Measurements from ENCODE around the gene VPS9D1. TPM values are rescaled to one million over a fixed set of nuclear protein-coding genes. Genes with fewer than 3 reads are reported as not detected.
"Not testable (repeated sequence)": the region's sequence is repeated elsewhere in the genome, so short reads cannot be mapped to it uniquely, and the experiment has no call there.

VPS9D1 gene
- total RNA-seq, 1 experiment from 2014 or later = 4.8 TPM

- H3K9ac ChIP-seq (ENCODE audit: low read length) = no peak overlapping the region
- H3K27ac ChIP-seq (ENCODE audit: low read length) = no peak overlapping the region
- H4K20me1 ChIP-seq (ENCODE audit: insufficient read depth, low read depth, low read length) = no peaks in the 10 kb centered on the region
- no peak overlapping the region for H2AFZ ChIP-seq (ENCODE audit: low read length)
- H3K27me3 ChIP-seq (ENCODE audit: low read length) = no peaks in the 10 kb centered on the region
- H3K4me2 ChIP-seq (ENCODE audit: low read depth, low read length, poor library complexity, severe bottlenecking) = no peak overlapping the region
- no peak for DNase-seq
- no peaks in the 10 kb centered on the region; the same call in 1 of the 2 replicates for H3K36me3 ChIP-seq (ENCODE audit: insufficient read depth, low read length)
- no peaks in the 10 kb centered on the region for H3K9me3 ChIP-seq (ENCODE audit: low read length)
- H3K9me2 ChIP-seq (replicated peaks; ENCODE audit: insufficient read depth, low read length) = no peaks in the 10 kb centered on the region
- H3K79me2 ChIP-seq (ENCODE audit: low read length) = no peaks in the 10 kb centered on the region
- no peak overlapping the region for H3K4me3 ChIP-seq (ENCODE audit: low read length)
- no peaks in the 10 kb centered on the region for H3K4me1 ChIP-seq (ENCODE audit: low read length)
These were observed 48.3 kb downstream of the VPS9D1 start for GRCh38 chr16:89672177-89672941.

- not testable (repeated sequence) for H3K79me2 ChIP-seq (ENCODE audit: low read length); H2AFZ ChIP-seq (ENCODE audit: low read length); H3K27ac ChIP-seq (ENCODE audit: low read length); H3K9me3 ChIP-seq (ENCODE audit: low read length); H4K20me1 ChIP-seq (ENCODE audit: insufficient read depth, low read depth, low read length); H3K9ac ChIP-seq (ENCODE audit: low read length); DNase-seq; H3K4me2 ChIP-seq (ENCODE audit: low read depth, low read length, poor library complexity, severe bottlenecking); H3K4me1 ChIP-seq (ENCODE audit: low read length); H3K27me3 ChIP-seq (ENCODE audit: low read length); H3K4me3 ChIP-seq (ENCODE audit: low read length); H3K9me2 ChIP-seq (replicated peaks; ENCODE audit: insufficient read depth, low read length); H3K36me3 ChIP-seq (ENCODE audit: insufficient read depth, low read length)
These were observed 49.1 kb downstream of the VPS9D1 start for GRCh38 chr16:89671565-89671964.

DNA sequence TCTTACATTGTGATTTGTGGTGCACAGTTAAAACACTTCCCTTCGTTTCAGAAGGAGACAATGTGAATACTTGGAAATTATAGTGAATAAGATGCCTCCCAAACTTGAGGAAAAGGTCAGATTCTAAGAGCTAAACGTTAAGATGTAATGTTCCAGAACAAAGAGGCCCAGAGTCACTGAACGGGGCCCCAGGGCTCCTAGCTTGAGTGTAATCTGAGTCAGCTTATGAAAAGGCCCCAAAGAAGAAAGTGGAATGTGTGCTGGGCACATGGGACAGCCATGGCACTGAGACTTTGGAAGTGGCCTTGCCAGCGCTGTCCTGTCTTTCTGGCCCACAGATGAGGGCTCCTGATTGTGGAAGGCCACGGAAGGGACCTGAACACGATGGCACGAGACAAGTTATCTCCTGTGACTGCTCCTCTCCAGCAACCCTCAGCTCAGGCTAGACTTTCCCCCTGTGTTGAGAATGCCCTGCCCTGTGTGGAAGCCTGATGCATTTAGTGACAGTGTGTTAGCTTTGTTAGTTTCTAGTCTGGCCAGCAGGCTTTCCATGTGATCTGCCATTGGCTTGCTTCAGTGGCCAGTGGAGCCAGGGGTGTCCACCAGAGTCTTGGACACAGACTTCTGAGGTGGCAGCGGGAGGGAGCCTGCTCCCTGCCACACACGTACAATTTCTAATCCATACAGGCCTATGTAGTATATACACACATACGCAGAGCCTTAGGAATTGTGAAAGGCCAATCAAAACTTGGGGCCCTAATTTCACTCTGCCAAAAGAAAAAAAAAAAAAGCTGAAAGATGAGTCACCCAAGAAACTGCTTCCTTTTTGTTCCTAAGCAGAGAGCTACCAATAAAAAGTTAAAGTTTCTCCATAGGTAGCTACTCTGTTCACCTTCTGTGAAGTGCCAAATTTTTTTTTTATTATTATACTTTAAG is 49.9 kb downstream of the VPS9D1 start:
- H2AFZ ChIP-seq (ENCODE audit: low read length) = no peak overlapping the region
- no peaks in the 10 kb centered on the region for H3K9me3 ChIP-seq (ENCODE audit: low read length)
- no peak overlapping the region for H3K27ac ChIP-seq (ENCODE audit: low read length)
- H3K4me2 ChIP-seq (ENCODE audit: low read depth, low read length, poor library complexity, severe bottlenecking) = no peak overlapping the region
- H3K79me2 ChIP-seq (ENCODE audit: low read length) = no peaks in the 10 kb centered on the region
- no peaks in the 10 kb centered on the region; the same call in 1 of the 2 replicates for H3K36me3 ChIP-seq (ENCODE audit: insufficient read depth, low read length)
- no peaks in the 10 kb centered on the region for H4K20me1 ChIP-seq (ENCODE audit: insufficient read depth, low read depth, low read length)
- H3K9ac ChIP-seq (ENCODE audit: low read length) = no peak overlapping the region
- no peaks in the 10 kb centered on the region for H3K9me2 ChIP-seq (replicated peaks; ENCODE audit: insufficient read depth, low read length)
- no peak for DNase-seq
- no peaks in the 10 kb centered on the region for H3K27me3 ChIP-seq (ENCODE audit: low read length)
- H3K4me1 ChIP-seq (ENCODE audit: low read length) = no peaks in the 10 kb centered on the region
- H3K4me3 ChIP-seq (ENCODE audit: low read length) = no peak overlapping the region

DNA sequence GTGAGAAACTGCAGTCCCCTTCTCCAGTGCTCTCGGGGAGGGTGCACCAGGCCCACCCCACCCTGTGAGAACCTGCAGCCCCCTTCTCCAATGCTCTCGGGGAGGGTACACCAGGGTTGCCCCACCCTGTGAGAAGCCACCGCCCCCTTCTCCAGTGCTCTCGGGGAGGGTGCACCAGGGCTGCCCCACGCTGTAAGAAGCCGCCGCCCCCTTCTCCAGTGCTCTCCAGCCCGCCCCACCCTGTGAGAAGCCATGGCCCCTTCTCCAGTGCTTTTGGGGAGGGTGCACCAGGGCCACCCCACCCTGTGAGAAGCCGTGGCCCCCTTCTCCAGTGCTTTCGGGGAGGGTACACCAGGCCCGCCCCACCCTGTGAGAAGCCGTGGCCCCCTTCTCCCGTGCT is 50.9 kb downstream of the VPS9D1 start:
- DNase-seq = no peak
- H3K4me3 ChIP-seq (ENCODE audit: low read length) = no peak overlapping the region
- H2AFZ ChIP-seq (ENCODE audit: low read length) = no peak overlapping the region
- no peaks in the 10 kb centered on the region for H3K27me3 ChIP-seq (ENCODE audit: low read length)
- no peak overlapping the region for H3K27ac ChIP-seq (ENCODE audit: low read length)
- no peaks in the 10 kb centered on the region for H4K20me1 ChIP-seq (ENCODE audit: insufficient read depth, low read depth, low read length)
- no peak overlapping the region for H3K9ac ChIP-seq (ENCODE audit: low read length)
- no peak overlapping the region for H3K4me2 ChIP-seq (ENCODE audit: low read depth, low read length, poor library complexity, severe bottlenecking)
- H3K79me2 ChIP-seq (ENCODE audit: low read length) = no peaks in the 10 kb centered on the region
- no peaks in the 10 kb centered on the region for H3K9me3 ChIP-seq (ENCODE audit: low read length)
- no peaks in the 10 kb centered on the region for H3K4me1 ChIP-seq (ENCODE audit: low read length)
- no peaks in the 10 kb centered on the region for H3K9me2 ChIP-seq (replicated peaks; ENCODE audit: insufficient read depth, low read length)
- no peaks in the 10 kb centered on the region; the same call in 1 of the 2 replicates for H3K36me3 ChIP-seq (ENCODE audit: insufficient read depth, low read length)

- H3K27ac ChIP-seq (ENCODE audit: low read length) = no peak overlapping the region
- no peaks in the 10 kb centered on the region; the same call in 1 of the 2 replicates for H3K36me3 ChIP-seq (ENCODE audit: insufficient read depth, low read length)
- H3K4me1 ChIP-seq (ENCODE audit: low read length) = no peaks in the 10 kb centered on the region
- no peaks in the 10 kb centered on the region for H3K27me3 ChIP-seq (ENCODE audit: low read length)
- no peak overlapping the region for H3K4me2 ChIP-seq (ENCODE audit: low read depth, low read length, poor library complexity, severe bottlenecking)
- no peak for DNase-seq
- H4K20me1 ChIP-seq (ENCODE audit: insufficient read depth, low read depth, low read length) = no peaks in the 10 kb centered on the region
- H3K9me2 ChIP-seq (replicated peaks; ENCODE audit: insufficient read depth, low read length) = no peaks in the 10 kb centered on the region
- H3K9ac ChIP-seq (ENCODE audit: low read length) = no peak overlapping the region
- no peak overlapping the region for H2AFZ ChIP-seq (ENCODE audit: low read length)
- H3K9me3 ChIP-seq (ENCODE audit: low read length) = no peaks in the 10 kb centered on the region
- H3K4me3 ChIP-seq (ENCODE audit: low read length) = no peak overlapping the region
- no peaks in the 10 kb centered on the region for H3K79me2 ChIP-seq (ENCODE audit: low read length)
These were observed 51.9 kb downstream of the VPS9D1 start for GRCh38 chr16:89668790-89669158.

DNA sequence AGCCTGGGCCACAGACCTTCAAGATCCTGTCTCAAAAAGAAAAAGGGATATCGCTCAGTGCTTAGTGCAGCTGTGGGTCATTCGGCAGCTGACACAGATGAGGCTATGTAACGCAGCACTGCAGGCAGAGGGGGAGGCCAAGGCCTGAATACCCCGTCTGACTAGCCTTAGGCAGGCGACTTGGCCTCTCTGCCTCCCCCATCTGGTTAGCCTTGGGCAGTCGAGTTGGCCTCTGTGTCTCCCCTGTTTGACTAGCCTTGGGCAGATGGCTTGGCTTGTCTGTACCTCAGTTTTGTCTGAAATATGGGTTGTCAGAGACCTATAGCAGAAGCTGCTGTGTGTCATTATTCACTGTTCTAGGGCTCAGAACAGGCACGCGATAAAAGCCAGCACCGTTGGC is 53.1 kb downstream of the VPS9D1 start:
- Histone ChIP-seq H3K9ac (ENCODE audit: low read length) (no peak overlapping the region), H3K27me3 (ENCODE audit: low read length) (no peaks in the 10 kb centered on the region), H3K27ac (ENCODE audit: low read length) (no peak overlapping the region), H3K9me2 (replicated peaks; ENCODE audit: insufficient read depth, low read length) (no peaks in the 10 kb centered on the region), H3K36me3 (ENCODE audit: insufficient read depth, low read length) (no peaks in the 10 kb centered on the region), H4K20me1 (ENCODE audit: insufficient read depth, low read depth, low read length) (no peaks in the 10 kb centered on the region), H3K79me2 (ENCODE audit: low read length) (no peaks in the 10 kb centered on the region), H3K9me3 (ENCODE audit: low read length) (no peaks in the 10 kb centered on the region), H2AFZ (ENCODE audit: low read length) (no peak overlapping the region), H3K4me2 (ENCODE audit: low read depth, low read length, poor library complexity, severe bottlenecking) (no peak overlapping the region), H3K4me1 (ENCODE audit: low read length) (no peaks in the 10 kb centered on the region), H3K4me3 (ENCODE audit: low read length) (no peak overlapping the region)
- DNase-seq = no peak

- not testable (repeated sequence) for H3K9me2 ChIP-seq (replicated peaks; ENCODE audit: insufficient read depth, low read length); H3K4me3 ChIP-seq (ENCODE audit: low read length); H3K9ac ChIP-seq (ENCODE audit: low read length); H3K27ac ChIP-seq (ENCODE audit: low read length); H3K79me2 ChIP-seq (ENCODE audit: low read length); H3K4me1 ChIP-seq (ENCODE audit: low read length); H4K20me1 ChIP-seq (ENCODE audit: insufficient read depth, low read depth, low read length); H3K36me3 ChIP-seq (ENCODE audit: insufficient read depth, low read length); H3K27me3 ChIP-seq (ENCODE audit: low read length); H3K9me3 ChIP-seq (ENCODE audit: low read length); H2AFZ ChIP-seq (ENCODE audit: low read length); H3K4me2 ChIP-seq (ENCODE audit: low read depth, low read length, poor library complexity, severe bottlenecking)
- peak; percentile 75 for DNase-seq
These were observed 53.7 kb downstream of the VPS9D1 start for GRCh38 chr16:89667000-89667399.

GRCh38 chr16:89664238-89664637 is 56.5 kb downstream of the VPS9D1 start:
- Histone ChIP-seq H3K79me2 (ENCODE audit: low read length) (peaks cover 15% of the 10 kb centered on the region), H3K36me3 (ENCODE audit: insufficient read depth, low read length) (peaks cover 17% of the 10 kb centered on the region)
- H3K4me2 ChIP-seq (ENCODE audit: low read depth, low read length, poor library complexity, severe bottlenecking); H2AFZ ChIP-seq (ENCODE audit: low read length); H4K20me1 ChIP-seq (ENCODE audit: insufficient read depth, low read depth, low read length); H3K9ac ChIP-seq (ENCODE audit: low read length); DNase-seq; H3K9me3 ChIP-seq (ENCODE audit: low read length); H3K9me2 ChIP-seq (replicated peaks; ENCODE audit: insufficient read depth, low read length); H3K27me3 ChIP-seq (ENCODE audit: low read length); H3K4me1 ChIP-seq (ENCODE audit: low read length); H3K27ac ChIP-seq (ENCODE audit: low read length); H3K4me3 ChIP-seq (ENCODE audit: low read length): not testable (repeated sequence)

All from Karpas-422 (cell line).